HG03135 (cell line): Measurements from ENCODE around the gene CCNB1IP1.
"Not testable (repeated sequence)": the region's sequence is repeated elsewhere in the genome, so short reads cannot be mapped to it uniquely, and the experiment has no call there.

Experiments used
- ATAC-seq: cut with Tn5 transposase; IDR thresholded peaks from one replicate; pipeline ENCODE4 v1.9.1; 2021; ENCODE audit warnings: mild to moderate bottlenecking, moderate library complexity; ENCODE audit not compliant: unreplicated experiment

CCNB1IP1 gene, protein sequence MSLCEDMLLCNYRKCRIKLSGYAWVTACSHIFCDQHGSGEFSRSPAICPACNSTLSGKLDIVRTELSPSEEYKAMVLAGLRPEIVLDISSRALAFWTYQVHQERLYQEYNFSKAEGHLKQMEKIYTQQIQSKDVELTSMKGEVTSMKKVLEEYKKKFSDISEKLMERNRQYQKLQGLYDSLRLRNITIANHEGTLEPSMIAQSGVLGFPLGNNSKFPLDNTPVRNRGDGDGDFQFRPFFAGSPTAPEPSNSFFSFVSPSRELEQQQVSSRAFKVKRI

DNA sequence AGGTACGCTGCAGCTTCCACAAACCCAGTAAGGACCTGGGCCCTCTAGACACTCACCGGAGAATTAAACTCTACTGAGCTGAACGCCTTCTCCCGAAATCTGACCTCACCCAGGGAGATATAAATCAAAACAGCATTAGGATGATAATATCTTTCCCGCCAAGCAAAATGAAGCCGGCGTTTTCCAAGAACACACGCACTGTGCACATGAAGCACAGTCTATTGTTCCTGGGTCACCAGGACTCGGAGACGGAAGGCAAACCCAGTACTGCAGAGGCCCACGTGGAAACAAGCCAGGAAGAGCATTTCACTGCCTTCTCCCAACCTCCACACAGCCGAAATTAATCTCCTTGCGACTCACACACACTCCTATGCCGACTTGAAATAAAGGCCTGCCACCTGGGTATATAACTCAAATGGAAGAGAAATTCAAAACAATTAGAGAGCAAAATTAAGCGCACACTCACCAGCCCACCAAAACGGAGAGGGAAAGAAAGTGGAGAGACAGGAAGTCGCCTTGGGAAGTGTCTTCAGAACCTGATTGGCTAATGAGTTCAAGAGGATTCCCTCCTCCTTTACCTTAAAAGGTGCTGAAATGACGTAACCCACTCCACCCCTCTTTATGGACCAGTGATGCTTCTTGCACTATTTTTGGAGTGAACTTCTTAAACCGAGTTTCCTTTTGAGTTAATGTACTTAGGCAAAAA is at the start of gene CCNB1IP1:
Gene CCNB1IP1, minus strand, starts transcription at position 492 of the 706 bp plus-strand sequence. CDS start 16,756 bp downstream, outside the sequence.
- peak; percentile 90 for ATAC-seq

- no peak for ATAC-seq
Observed at GRCh38 chr14:20382526-20382925, 49.4 kb upstream of the CCNB1IP1 start.

GRCh38 chr14:20381341-20381740 is 48.3 kb upstream of the CCNB1IP1 start:
- ATAC-seq: no peak

DNA sequence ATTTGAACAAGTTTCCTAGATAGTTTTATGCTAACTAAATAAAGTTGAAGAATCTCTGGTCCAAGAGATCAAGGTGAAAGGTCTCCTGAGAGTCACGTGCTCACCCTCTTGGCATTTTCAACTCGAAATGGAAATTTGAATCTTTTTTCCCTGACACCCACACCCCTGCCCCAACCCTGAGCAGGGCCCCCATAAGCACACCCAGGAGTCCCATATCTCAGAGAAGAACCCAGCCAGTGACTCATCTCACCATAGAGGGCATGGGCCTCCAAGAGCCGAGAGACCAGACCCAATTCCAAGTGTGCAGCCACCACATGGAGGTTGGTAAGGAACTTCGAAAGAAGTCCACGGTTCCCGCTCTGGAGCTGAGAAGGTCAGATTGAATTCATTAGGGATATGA is 47.6 kb upstream of the CCNB1IP1 start:
- ATAC-seq: no peak

DNA sequence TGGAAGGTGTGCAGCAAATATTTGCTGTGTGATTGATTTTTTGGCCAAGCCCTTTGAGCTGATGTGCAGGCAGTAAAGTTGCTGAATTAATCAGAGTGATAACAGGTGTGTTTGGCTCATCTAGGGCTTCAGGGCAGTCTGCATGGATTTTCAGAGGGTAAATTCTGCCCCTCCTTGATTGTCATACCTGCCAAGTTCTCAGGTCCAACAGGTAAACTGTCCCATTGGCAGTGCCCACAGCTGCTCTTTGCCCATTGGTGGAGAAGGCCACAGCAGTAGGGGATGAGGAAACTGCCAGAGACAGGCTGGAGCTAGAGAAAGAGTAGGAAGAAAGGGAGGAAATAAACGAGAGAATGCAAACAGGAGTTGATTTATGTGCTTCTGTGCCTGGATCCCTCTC is 46.7 kb upstream of the CCNB1IP1 start:
- no peak for ATAC-seq

DNA sequence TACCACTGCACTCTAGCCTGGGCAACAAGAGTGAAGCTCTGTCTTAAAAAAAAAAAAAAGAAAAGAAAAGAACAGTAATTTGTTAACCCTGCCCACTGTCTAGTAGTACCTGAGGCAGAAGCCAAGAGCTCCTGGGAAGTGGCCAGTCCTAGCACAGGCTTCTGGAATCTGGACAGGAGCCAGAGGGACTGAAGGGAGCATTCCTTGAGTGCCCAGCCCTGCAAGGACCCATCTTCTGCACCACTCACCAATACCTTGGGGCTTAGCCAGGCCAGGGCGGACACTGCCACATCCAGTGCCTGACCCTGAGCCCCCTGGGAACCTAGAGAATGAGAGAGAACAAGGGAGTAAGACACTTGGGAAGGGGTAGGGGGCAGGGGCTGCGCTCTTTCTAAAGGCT is 44.1 kb upstream of the CCNB1IP1 start:
- no peak for ATAC-seq

GRCh38 chr14:20376071-20376588 is 43.1 kb upstream of the CCNB1IP1 start:
- ATAC-seq: no peak

DNA sequence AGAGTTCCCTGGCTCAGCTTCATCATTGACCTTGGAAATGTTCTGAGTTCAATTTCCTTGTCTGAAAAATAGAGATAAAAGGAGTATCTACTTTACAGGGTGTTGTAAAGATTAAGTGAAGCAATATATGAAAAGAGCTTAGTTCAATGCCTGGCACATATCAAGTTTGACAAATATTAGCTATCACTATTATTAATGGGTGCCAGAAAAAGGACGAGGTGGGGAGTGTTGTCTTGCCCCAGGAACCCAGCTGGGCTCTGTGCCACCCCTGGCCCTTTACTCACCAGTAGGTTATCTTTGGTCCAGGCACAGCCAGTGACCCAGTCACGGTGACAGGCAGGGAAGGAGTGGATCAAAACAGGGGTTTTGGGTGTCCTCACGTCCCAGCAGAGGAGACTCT is 42.4 kb upstream of the CCNB1IP1 start:
- ATAC-seq: no peak

DNA sequence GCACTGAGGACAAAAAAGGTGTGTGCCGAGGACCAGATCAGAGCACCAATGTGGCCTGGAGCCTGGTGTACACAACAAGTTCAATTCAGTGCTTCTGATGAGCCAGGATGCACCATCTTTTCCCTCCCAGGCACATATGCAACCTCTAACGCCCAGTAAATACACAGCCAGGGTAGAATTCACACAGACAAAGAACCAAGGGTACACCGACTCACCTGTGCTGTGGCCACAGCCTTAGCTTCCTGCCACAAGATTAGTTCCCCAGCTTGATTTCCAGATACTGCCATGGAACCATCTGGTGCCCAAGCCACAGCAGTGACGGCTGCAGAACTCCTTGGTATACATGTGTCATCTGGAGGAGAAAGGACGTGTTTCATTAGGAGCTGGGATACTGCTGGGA is 39.7 kb upstream of the CCNB1IP1 start:
- ATAC-seq: no peak

DNA sequence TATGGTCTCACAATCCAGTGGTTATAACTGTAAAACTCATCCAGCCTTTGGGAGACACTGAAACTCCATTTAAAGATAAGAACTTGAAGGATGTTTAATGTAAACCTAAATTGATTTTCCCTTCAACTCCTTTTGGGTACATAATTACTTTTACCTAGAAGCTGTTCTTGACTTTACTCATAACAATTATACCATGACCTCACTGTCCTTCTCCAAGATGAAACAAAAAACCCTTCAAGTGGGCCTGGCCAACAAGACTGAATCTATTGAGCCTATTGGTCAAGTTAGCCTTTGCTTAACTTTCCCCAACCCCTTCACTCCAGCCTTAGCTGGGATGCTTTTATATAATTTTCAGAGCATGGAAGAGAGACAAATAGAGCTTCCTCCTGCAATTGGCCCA is 32.8 kb upstream of the CCNB1IP1 start:
- ATAC-seq: no peak

GRCh38 chr14:20358474-20358873 is 25.4 kb upstream of the CCNB1IP1 start:
- not testable (repeated sequence) for ATAC-seq

DNA sequence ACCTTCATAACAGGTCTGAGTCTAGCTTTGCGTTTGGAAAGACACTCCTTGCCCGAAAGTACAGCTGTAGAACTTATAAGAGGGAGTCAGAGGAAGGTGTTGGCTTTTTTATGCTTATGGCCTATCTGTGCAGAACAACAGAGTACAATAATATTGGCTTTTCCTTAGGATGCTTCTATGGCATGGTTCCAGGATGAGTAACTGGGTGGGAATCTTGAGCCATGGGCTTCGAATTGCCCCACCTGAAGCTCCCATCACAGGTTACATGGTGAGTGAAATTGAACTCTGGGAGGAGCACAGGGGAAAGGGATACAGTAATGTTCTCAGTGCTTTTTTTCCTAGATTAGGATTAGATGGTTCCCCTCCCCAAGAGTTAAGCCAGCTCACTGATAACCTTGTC is 23.3 kb upstream of the CCNB1IP1 start:
- ATAC-seq: no peak

DNA sequence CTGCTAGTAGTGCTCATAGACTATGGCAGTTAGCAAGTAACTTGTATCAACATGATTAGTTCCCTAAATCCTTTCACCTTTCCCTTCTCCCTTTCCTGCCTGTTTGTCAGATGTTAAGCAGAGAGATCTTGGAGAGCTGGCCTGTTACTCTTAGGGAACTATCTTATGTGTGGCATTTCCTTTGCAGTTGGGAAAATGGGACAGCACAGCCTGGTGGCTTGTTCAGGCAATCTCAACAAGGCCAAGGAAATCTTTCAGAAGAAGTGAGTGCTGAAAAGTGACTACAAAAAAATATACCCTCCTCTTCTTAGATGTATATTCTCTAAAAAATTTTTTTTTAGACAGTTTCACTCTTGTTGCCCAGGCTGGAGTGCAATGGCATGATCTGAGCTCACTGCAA is 17.8 kb upstream of the CCNB1IP1 start:
- ATAC-seq: no peak

- no peak for ATAC-seq
Observed at GRCh38 chr14:20350282-20350681, 17.2 kb upstream of the CCNB1IP1 start.

- no peak for ATAC-seq
Observed at GRCh38 chr14:20347747-20348146, 14.7 kb upstream of the CCNB1IP1 start.

GRCh38 chr14:20346713-20347112 is 13.6 kb upstream of the CCNB1IP1 start:
- ATAC-seq: no peak

GRCh38 chr14:20345366-20345765 is 12.3 kb upstream of the CCNB1IP1 start:
- no peak for ATAC-seq

DNA sequence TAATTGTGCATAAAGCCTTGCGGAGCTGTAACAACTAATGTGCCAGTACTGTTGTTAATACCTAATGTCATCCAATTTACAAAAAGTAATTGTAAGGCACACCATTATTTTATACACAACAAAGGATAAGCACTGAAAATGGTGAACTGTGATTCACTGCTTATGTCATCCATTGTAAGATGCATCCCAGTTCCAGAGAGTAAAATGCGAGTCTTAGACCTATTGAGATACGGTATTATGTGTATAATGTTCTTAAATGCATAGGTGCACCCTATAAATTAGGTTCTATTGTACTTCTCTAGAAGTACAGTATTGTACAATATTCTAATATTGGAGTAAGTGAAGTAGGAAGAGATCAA is 10.8 kb upstream of the CCNB1IP1 start:
- no peak for ATAC-seq

DNA sequence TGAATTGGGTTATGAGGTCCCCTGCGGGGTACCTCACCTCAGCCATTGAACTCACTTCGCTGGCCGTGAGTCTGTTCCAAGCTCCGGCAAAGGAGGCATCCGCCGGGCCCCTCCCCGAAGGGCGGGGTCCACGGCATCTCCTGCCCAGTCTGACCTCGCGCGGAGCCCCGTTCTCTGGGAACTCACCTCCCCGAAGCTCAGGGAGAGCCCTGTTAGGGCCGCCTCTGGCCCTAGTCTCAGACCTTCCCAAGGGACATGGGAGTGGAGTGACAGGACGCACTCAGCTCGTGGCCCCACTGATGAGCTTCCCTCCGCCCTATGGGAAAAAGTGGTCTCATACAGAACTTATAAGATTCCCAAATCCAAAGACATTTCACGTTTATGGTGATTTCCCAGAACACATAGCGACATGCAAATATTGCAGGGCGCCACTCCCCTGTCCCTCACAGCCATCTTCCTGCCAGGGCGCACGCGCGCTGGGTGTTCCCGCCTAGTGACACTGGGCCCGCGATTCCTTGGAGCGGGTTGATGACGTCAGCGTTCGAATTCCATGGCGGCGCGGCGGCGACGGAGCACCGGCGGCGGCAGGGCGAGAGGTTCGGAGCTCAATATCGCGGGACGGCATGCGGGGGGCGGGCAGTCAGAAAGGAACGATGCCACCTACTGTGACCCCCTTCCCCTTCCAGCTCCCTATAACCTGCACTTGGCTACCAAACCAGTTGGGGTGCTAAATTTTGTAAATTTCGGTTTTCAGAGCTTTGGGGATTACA is 10.2 kb upstream of the CCNB1IP1 start, which contains the start of gene PARP2:
Gene PARP2, plus strand, starts transcription at position 544 of the 770 bp plus-strand sequence. Its CDS starts 7 bp downstream, at position 551.
- peak; percentile 91 for ATAC-seq

DNA sequence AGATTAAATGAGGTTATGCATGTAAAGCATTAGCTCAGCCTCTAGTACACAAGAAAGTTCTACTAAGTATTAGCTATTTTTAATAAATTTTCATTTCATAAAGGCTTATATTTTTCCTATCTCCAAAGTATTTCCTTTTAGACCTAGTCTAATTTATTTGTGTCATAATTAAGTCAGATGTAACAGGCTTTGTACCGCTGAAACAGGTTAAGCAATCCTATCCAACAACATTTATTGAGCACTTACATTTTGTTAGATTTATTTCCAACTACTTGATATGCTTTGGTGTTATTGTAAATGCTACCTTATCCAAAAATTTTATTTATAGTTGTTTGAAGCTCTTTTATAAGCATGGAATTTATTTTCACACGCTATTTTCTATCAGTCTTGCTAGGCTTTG is 8.6 kb upstream of the CCNB1IP1 start:
- no peak for ATAC-seq

GRCh38 chr14:20341032-20341431 is 8.0 kb upstream of the CCNB1IP1 start:
- ATAC-seq: not testable (repeated sequence)
